IMR-90 (cell line): ENCODE measurements around the gene PPP6C. TPM values are rescaled to one million over a fixed set of nuclear protein-coding genes. Genes with fewer than 3 reads are reported as not detected.

Experiments used
- ATAC-seq: fragments of 200-7000 bp; cut with Tn5 transposase; 2 replicates; pipeline ENCODE4 v1.9.1; 2020; ENCODE audit warnings: low read depth, mild to moderate bottlenecking, moderate library complexity
- BruUV-seq: library from RNA; stranded (reverse); fragments of 400-500 nt; replicated peaks from 2 replicates; lab custom pipeline; 2021; lab: Mats Ljungman, UMichigan
- CTCF ChIA-PET: fragments of 300-600 bp; formaldehyde crosslinking; extraction: SDS; loops from one replicate; lab custom pipeline; 2021; ENCODE audit warnings: antibody characterized with exemption; lab: Yijun Ruan, JAX
- POLR2A ChIA-PET: fragments of 300-600 bp; sonication (Branson Sonifier 250); formaldehyde crosslinking; loops from one replicate; lab custom pipeline; 2022; ENCODE audit warnings: antibody characterized with exemption; ENCODE audit not compliant: unreplicated experiment; lab: Charles Lee
- DNase-seq: peaks from one replicate; pipeline ENCODE4 v3.0.0; 2013
- H2AFZ ChIP-seq: replicated peaks from 2 replicates; pipeline ENCODE3; 2013; ENCODE audit warnings: low read length, mild to moderate bottlenecking; ENCODE audit not compliant: poor library complexity
- H2AK5ac ChIP-seq: 2 replicates; pipeline ENCODE4 v1.6.1; 2013; ENCODE audit warnings: low read depth, low read length, inconsistent platforms
- H2AK9ac ChIP-seq: replicated peaks from 2 replicates; pipeline ENCODE3; 2013; ENCODE audit warnings: mild to moderate bottlenecking, low read depth, low read length, moderate library complexity; ENCODE audit not compliant: poor library complexity
- H2BK120ac ChIP-seq: 2 replicates; pipeline ENCODE4 v1.6.1; 2013; ENCODE audit warnings: low read depth, low read length, inconsistent platforms
- H2BK15ac ChIP-seq: 3 replicates; pipeline ENCODE4 v1.6.1; 2013; ENCODE audit warnings: low read depth, low read length, inconsistent platforms
- H2BK20ac ChIP-seq: 2 replicates; pipeline ENCODE4 v1.6.1; 2013; ENCODE audit warnings: low read depth, mild to moderate bottlenecking, inconsistent platforms, low read length, moderate library complexity
- H2BK5ac ChIP-seq: 2 replicates; pipeline ENCODE4 v1.6.1; 2013; ENCODE audit warnings: mild to moderate bottlenecking, low read depth, low read length, inconsistent platforms; ENCODE audit not compliant: poor library complexity, severe bottlenecking
- H3K14ac ChIP-seq: replicated peaks from 2 replicates; pipeline ENCODE4 v1.6.1; 2013; ENCODE audit warnings: low read depth, low read length, inconsistent platforms
- H3K18ac ChIP-seq: 2 replicates; pipeline ENCODE4 v1.6.1; 2013; ENCODE audit warnings: low read depth, low read length, control low read depth
- H3K23ac ChIP-seq: 2 replicates; pipeline ENCODE4 v1.6.1; 2013; ENCODE audit warnings: low read depth, low read length, inconsistent platforms
- H3K27ac ChIP-seq: 2 replicates; pipeline ENCODE4 v1.5.1; 2013; ENCODE audit warnings: mild to moderate bottlenecking, control low read depth, low read length; ENCODE audit not compliant: insufficient read depth
- H3K27me3 ChIP-seq: 2 replicates; pipeline ENCODE4 v1.6.1; 2013; ENCODE audit warnings: low read length; ENCODE audit not compliant: control insufficient read depth, insufficient read depth
- H3K36me3 ChIP-seq: 2 replicates; pipeline ENCODE4 v1.6.1; 2013; ENCODE audit warnings: low read length, mixed read lengths; ENCODE audit not compliant: control insufficient read depth, insufficient read depth
- H3K4ac ChIP-seq: 2 replicates; pipeline ENCODE4 v1.6.1; 2013; ENCODE audit warnings: low read depth, low read length, inconsistent platforms
- H3K4me1 ChIP-seq: 2 replicates; pipeline ENCODE4 v1.6.1; 2013; ENCODE audit warnings: low read length, mixed read lengths; ENCODE audit not compliant: control insufficient read depth, insufficient read depth
- H3K4me2 ChIP-seq: 2 replicates; pipeline ENCODE4 v1.6.1; 2013; ENCODE audit warnings: low read depth, mild to moderate bottlenecking, control low read depth, low read length, moderate library complexity
- H3K4me3 ChIP-seq: 2 replicates; pipeline ENCODE4 v1.5.1; 2013; ENCODE audit warnings: low read depth, mild to moderate bottlenecking, control low read depth, low read length, moderate library complexity; ENCODE audit not compliant: insufficient read depth
- H3K56ac ChIP-seq: 2 replicates; pipeline ENCODE4 v1.6.1; 2013; ENCODE audit warnings: low read length, inconsistent platforms; ENCODE audit not compliant: insufficient read depth; ENCODE audit errors: extremely low read depth
- H3K79me1 ChIP-seq, 2 experiments: 2 replicates each; pipeline ENCODE4 v1.6.1; 2013; ENCODE audit warnings: low read length in 2 of 2, inconsistent platforms in 1 of 2, low read depth in 1 of 2
- H3K9ac ChIP-seq: 2 replicates; pipeline ENCODE4 v1.6.1; 2013; ENCODE audit warnings: low read depth, low read length, control low read depth
- H3K9me1 ChIP-seq: 2 replicates; pipeline ENCODE4 v1.6.1; 2013; ENCODE audit warnings: low read length, inconsistent platforms; ENCODE audit not compliant: insufficient read depth
- H3K9me3 ChIP-seq: 2 replicates; pipeline ENCODE4 v1.6.1; 2013; ENCODE audit warnings: low read length; ENCODE audit not compliant: control insufficient read depth, insufficient read depth
- H4K20me1 ChIP-seq: 2 replicates; pipeline ENCODE4 v1.6.1; 2013; ENCODE audit warnings: low read length, inconsistent platforms; ENCODE audit not compliant: insufficient read depth
- H4K5ac ChIP-seq: 2 replicates; pipeline ENCODE4 v1.6.1; 2013; ENCODE audit warnings: mild to moderate bottlenecking, low read depth, low read length, control low read depth
- H4K8ac ChIP-seq, 2 experiments: 2 replicates each; pipeline ENCODE4 v1.6.1; 2013; ENCODE audit warnings: low read depth in 2 of 2, low read length in 2 of 2, control low read depth in 1 of 2, inconsistent platforms in 1 of 2
- H4K91ac ChIP-seq: 2 replicates; pipeline ENCODE4 v1.6.1; 2013; ENCODE audit warnings: low read depth, low read length, inconsistent platforms; ENCODE audit not compliant: insufficient read depth
- MXI1 ChIP-seq: IDR thresholded peaks from 2 replicates; pipeline ENCODE4 v1.6.1; 2012; ENCODE audit warnings: low read depth, mild to moderate bottlenecking, low read length, moderate library complexity, borderline replicate concordance
- POLR2A ChIP-seq: IDR thresholded peaks from 2 replicates; pipeline ENCODE4 v1.6.1; 2012; ENCODE audit warnings: mild to moderate bottlenecking, low read depth, low read length
- WGBS, 2 experiments: methylation state at CpG; one replicate each; pipeline versions ENCODE4 v1.1.5 to v1.1.7; 2013; ENCODE audit warnings: missing lambda C conversion rate in 2 of 2; ENCODE audit not compliant: insufficient read length in 1 of 2; ENCODE audit errors: extremely low coverage in 2 of 2; 5-methylcytosine and 5-hydroxymethylcytosine counted together
- dilution Hi-C: fragments of 300-500 bp; cut with HindIII; formaldehyde crosslinking; loops from one replicate; pipeline ENCODE4 v1.14.3; 2018; ENCODE audit warnings: low sequenced_read_pairs; ENCODE audit not compliant: unreplicated experiment
- in situ Hi-C: fragments of 300-500 bp; cut with MboI; formaldehyde crosslinking; loops from 3 replicates; pipeline ENCODE4 v1.14.3; 2019; ENCODE audit warnings: low sequenced_read_pairs, inconsistent platforms, mixed read lengths
- intact Hi-C: fragments of 100-400 bp; cut with micrococcal nuclease; formaldehyde crosslinking; loops from 2 replicates; pipeline ENCODE4 v1.10.0; 2022
- polyA plus RNA-seq, 3 experiments: library from polyadenylated mRNA; depleted of rRNA; stranded (reverse); fragments of >200 nt; gene quantifications; 2 replicates each; pipeline ENCODE4 v1.2.3, GENCODE V29; 2012; ENCODE audit warnings: low replicate concordance in 1 of 3
- total RNA-seq: library from RNA; depleted of rRNA; stranded (reverse); fragments of >200 nt; gene quantifications from 2 replicates; pipeline ENCODE4 v1.2.3, GENCODE V29; 2012
- TF ChIP-seq, protein P1 (sequence below): fragments of 150-350 bp; IDR thresholded peaks from 2 replicates; pipeline ENCODE4 v1.6.1; 2016; ENCODE audit warnings: low read depth, mild to moderate bottlenecking, low read length, moderate library complexity, borderline replicate concordance

Gene PPP6C
- total and polyA plus RNA-seq, 2 of the 4 experiments (the other 2 are of a cell fraction): 14.5 to 15.4 TPM

DNA sequence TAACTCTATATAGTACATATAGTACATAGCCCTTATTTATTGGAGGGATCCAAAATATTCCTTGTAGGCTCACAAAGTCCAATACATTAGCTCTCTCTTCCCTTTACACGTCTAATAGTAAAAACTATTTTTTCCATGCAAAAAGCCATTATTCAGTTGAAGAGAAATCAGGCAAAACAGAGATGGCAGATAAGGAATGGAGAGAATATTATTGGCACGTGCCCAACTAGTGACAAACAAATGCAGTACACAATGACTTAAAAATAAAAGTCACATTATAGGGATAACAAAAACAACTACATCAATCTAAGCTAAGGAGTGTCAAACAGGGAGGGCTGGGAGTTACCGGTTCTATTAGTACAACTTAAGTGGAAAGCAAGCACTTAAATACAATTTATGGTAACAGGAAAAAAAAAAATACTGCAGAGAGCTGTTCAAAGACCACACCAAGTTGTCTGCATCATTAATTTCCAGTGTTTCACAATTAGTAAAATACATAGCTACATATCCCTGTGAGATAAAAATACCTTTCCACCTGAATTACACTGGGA is 42.1 kb downstream of the PPP6C start:
- intact Hi-C loops: no loop called here
- no peak overlapping the region for H3K56ac ChIP-seq
- H3K4me2 ChIP-seq: no peak overlapping the region
- BruUV-seq: no TSS peak
- no peak overlapping the region for H2BK20ac ChIP-seq
- ChIA-PET POLR2A (no interaction called here), CTCF (interaction anchor here (0.5 kb wide), 1 partner anchor 38 kb away, joined by 3 read pairs; no protein-coding TSS in a partner anchor)
- TF ChIP-seq POLR2A: no peak
- TF ChIP-seq MXI1: no peak
- TF ChIP-seq, protein P1, sequence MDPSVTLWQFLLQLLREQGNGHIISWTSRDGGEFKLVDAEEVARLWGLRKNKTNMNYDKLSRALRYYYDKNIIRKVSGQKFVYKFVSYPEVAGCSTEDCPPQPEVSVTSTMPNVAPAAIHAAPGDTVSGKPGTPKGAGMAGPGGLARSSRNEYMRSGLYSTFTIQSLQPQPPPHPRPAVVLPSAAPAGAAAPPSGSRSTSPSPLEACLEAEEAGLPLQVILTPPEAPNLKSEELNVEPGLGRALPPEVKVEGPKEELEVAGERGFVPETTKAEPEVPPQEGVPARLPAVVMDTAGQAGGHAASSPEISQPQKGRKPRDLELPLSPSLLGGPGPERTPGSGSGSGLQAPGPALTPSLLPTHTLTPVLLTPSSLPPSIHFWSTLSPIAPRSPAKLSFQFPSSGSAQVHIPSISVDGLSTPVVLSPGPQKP: no peak
- H3K27ac ChIP-seq: no peak overlapping the region
- no peaks in the 10 kb centered on the region for H3K9me3 ChIP-seq
- H3K4me3 ChIP-seq: no peak overlapping the region
- in situ Hi-C loops: loop anchor here (10.0 kb wide), 2 partner anchors 283 to 373 kb away; partner anchors contain the start of genes ARPC5L, NR6A1, OLFML2A and RPL35
- no peak overlapping the region for H2AK5ac ChIP-seq
- H3K4ac ChIP-seq: no peak overlapping the region
- peaks cover 8 to 22% of the 10 kb centered on the region in 2 experiments for H3K79me1 ChIP-seq
- H3K18ac ChIP-seq: no peak overlapping the region
- H3K9ac ChIP-seq: no peak overlapping the region
- no peak overlapping the region for H4K8ac ChIP-seq
- DNase-seq (no peak), ATAC-seq (no peak)
- peaks cover 19% of the 10 kb centered on the region for H3K36me3 ChIP-seq
- H3K27me3 ChIP-seq: no peaks in the 10 kb centered on the region
- H2BK5ac ChIP-seq: peak overlapping the region; percentile 76
- H2BK120ac ChIP-seq: no peak overlapping the region
- H3K4me1 ChIP-seq: peaks cover 5% of the 10 kb centered on the region; the same call in 1 of the 2 replicates
- H3K23ac ChIP-seq: no peak overlapping the region
- dilution Hi-C loops: no loop called here
- H2AK9ac ChIP-seq: no peak overlapping the region
- no peak overlapping the region for H3K14ac ChIP-seq
- WGBS, 2 experiments: no CpG with 5 or more reads among the region's 3 CpGs
- no peak overlapping the region for H4K91ac ChIP-seq
- H2AFZ ChIP-seq: no peak overlapping the region
- H3K9me1 ChIP-seq: no peaks in the 10 kb centered on the region; the same call in 1 of the 2 replicates
- no peak overlapping the region for H4K5ac ChIP-seq
- H2BK15ac ChIP-seq: no peak overlapping the region
- no peaks in the 10 kb centered on the region for H4K20me1 ChIP-seq
